Measurements from ENCODE around the gene MDP1.

- TF ChIP-seq POLR2A (IDR thresholded peaks at IDR 0.05) (no peak), CTCF (IDR thresholded peaks at IDR 0.05) (no peak)
Measured at GRCh38 chr14:24249230-24250021, 33.6 kb upstream of the MDP1 start.
